HEK293 (cell line): Measurements from ENCODE around the gene ANKRD28.

ENCODE experiments used
- CTCF ChIA-PET: fragments of 350-600 bp; formaldehyde crosslinking; extraction: SDS; loops from one replicate; lab custom pipeline; 2021; ENCODE audit warnings: antibody characterized with exemption; lab: Yijun Ruan, JAX
- POLR2A ChIA-PET: fragments of 300-600 bp; formaldehyde crosslinking; extraction: SDS; loops from one replicate; lab custom pipeline; 2020; ENCODE audit warnings: antibody characterized with exemption, inconsistent platforms; lab: Yijun Ruan, JAX
- H3K27ac ChIP-seq: fragments of 200-500 bp; sonication (Bioruptor generic); 2 replicates; pipeline ENCODE4 v1.5.1; 2014; ENCODE audit warnings: low read depth, low read length, control low read depth, inconsistent platforms; ENCODE audit errors: extremely low read depth
- H3K36me3 ChIP-seq, 2 experiments: fragments of 200-500 bp in 1 of 2; sonication (Bioruptor generic) in 1 of 2; 1 replicate in 1 of 2; 2 replicates in 1 of 2; pipeline ENCODE4 v1.5.1; 2014 to 2017; ENCODE audit warnings: inconsistent platforms in 2 of 2, low read length in 2 of 2; ENCODE audit not compliant: control insufficient read depth in 2 of 2, insufficient read depth in 1 of 2
- H3K4me1 ChIP-seq: fragments of 200-500 bp; sonication (Bioruptor generic); 2 replicates; pipeline ENCODE4 v1.5.1; 2014; ENCODE audit warnings: mild to moderate bottlenecking, low read length, inconsistent platforms; ENCODE audit not compliant: control insufficient read depth, insufficient read depth
- H3K4me3 ChIP-seq: 2 replicates; pipeline ENCODE4 v1.5.1; 2011; ENCODE audit warnings: low read depth, mild to moderate bottlenecking, control low read depth, low read length, moderate library complexity
- H3K9me3 ChIP-seq: fragments of 200-500 bp; sonication (Bioruptor generic); 2 replicates; pipeline ENCODE4 v1.5.1; 2014; ENCODE audit warnings: low read depth, low read length, inconsistent platforms; ENCODE audit not compliant: control insufficient read depth, insufficient read depth
- BCL11B ChIP-seq: fragments of 450-650 bp; formaldehyde crosslinking; IDR thresholded peaks from 2 replicates; pipeline ENCODE4 v1.5.1; 2016; ENCODE audit warnings: low read depth, missing biosample characterization, missing genetic modification characterization
- FEZF1 ChIP-seq: fragments of 450-650 bp; formaldehyde crosslinking; IDR thresholded peaks from 2 replicates; pipeline ENCODE4 v1.5.1; 2016; ENCODE audit warnings: missing biosample characterization, missing genetic modification characterization
- IKZF3 ChIP-seq: fragments of 450-650 bp; IDR thresholded peaks from 2 replicates; pipeline ENCODE4 v1.5.0; 2018; ENCODE audit warnings: missing biosample characterization, mild to moderate bottlenecking, missing genetic modification characterization, moderate library complexity
- MZF1 ChIP-seq: fragments of 450-650 bp; formaldehyde crosslinking; IDR thresholded peaks from 2 replicates; pipeline ENCODE4 v1.5.1; 2017; ENCODE audit warnings: missing biosample characterization, missing genetic modification characterization, borderline replicate concordance
- PRDM1 ChIP-seq: fragments of 450-650 bp; formaldehyde crosslinking; IDR thresholded peaks from 2 replicates; pipeline ENCODE4; 2016; ENCODE audit warnings: missing biosample characterization, missing genetic modification characterization
- REPIN1 ChIP-seq: fragments of 450-650 bp; formaldehyde crosslinking; IDR thresholded peaks from 2 replicates; pipeline ENCODE4 v1.5.1; 2017; ENCODE audit warnings: missing biosample characterization, missing genetic modification characterization, low read depth
- ZBTB17 ChIP-seq: fragments of 450-650 bp; formaldehyde crosslinking; IDR thresholded peaks from 2 replicates; pipeline ENCODE4 v1.5.1; 2016; ENCODE audit warnings: missing biosample characterization, missing genetic modification characterization
- ZNF292 ChIP-seq: fragments of 450-650 bp; formaldehyde crosslinking; IDR thresholded peaks from 2 replicates; pipeline ENCODE4 v1.5.1; 2016; ENCODE audit warnings: low read depth, missing biosample characterization, missing genetic modification characterization, borderline replicate concordance
- ZNF302 ChIP-seq: fragments of 450-650 bp; formaldehyde crosslinking; IDR thresholded peaks from 2 replicates; pipeline ENCODE4 v1.5.1; 2016; ENCODE audit warnings: missing biosample characterization, missing genetic modification characterization, low read depth
- ZNF394 ChIP-seq: fragments of 450-650 bp; formaldehyde crosslinking; IDR thresholded peaks from 2 replicates; pipeline ENCODE4 v1.5.1; 2016; ENCODE audit warnings: missing biosample characterization, missing genetic modification characterization, mild to moderate bottlenecking, moderate library complexity, borderline replicate concordance
- ZNF423 ChIP-seq: fragments of 450-650 bp; formaldehyde crosslinking; IDR thresholded peaks from 2 replicates; pipeline ENCODE4 v1.5.1; 2016; ENCODE audit warnings: missing biosample characterization, missing genetic modification characterization
- ZNF629 ChIP-seq: fragments of 450-650 bp; formaldehyde crosslinking; IDR thresholded peaks from 2 replicates; pipeline ENCODE4 v1.5.1; 2017; ENCODE audit warnings: missing biosample characterization, missing genetic modification characterization
- ZNF677 ChIP-seq: fragments of 450-650 bp; IDR thresholded peaks from 2 replicates; pipeline ENCODE4 v1.5.0; 2018; ENCODE audit warnings: missing biosample characterization, mild to moderate bottlenecking, missing genetic modification characterization, moderate library complexity
- ZNF830 ChIP-seq: fragments of 450-650 bp; IDR thresholded peaks from 2 replicates; pipeline ENCODE4 v1.5.0; 2018; ENCODE audit warnings: missing biosample characterization, missing genetic modification characterization, low read depth, mild to moderate bottlenecking, moderate library complexity
- TF ChIP-seq, protein P1 (sequence below): IDR thresholded peaks from 2 replicates; pipeline ENCODE4 v1.6.1; 2011; ENCODE audit warnings: mild to moderate bottlenecking, low read depth, low read length, borderline replicate concordance
- TF ChIP-seq, protein P2 (sequence below): fragments of 450-650 bp; formaldehyde crosslinking; IDR thresholded peaks from 2 replicates; pipeline ENCODE4 v1.5.1; 2016; ENCODE audit warnings: missing biosample characterization, missing genetic modification characterization
- TF ChIP-seq, protein P3 (sequence below): fragments of 450-650 bp; formaldehyde crosslinking; IDR thresholded peaks from 2 replicates; pipeline ENCODE4 v1.5.1; 2016; ENCODE audit warnings: missing biosample characterization, missing genetic modification characterization, borderline replicate concordance

Gene ANKRD28

DNA sequence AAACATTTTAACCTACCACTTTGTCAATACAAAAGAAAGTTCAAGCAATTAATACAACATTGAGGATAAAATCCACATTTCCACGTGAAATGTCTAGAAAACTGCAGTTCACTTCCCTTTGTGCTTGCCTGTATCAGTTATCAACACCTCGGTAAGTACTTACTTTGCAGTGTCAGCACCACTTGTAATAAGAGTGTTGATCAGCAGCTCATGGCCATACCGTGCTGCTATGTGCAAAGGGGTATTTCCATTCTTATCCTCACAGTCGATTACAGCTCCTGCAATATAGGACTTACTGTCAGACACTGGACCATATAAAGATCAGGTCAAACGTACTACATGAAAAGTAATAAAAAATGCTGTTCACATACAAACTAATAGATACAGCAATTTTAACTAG lies 84.4 kb downstream of the ANKRD28 start:
- TF ChIP-seq PRDM1 (tag by site-specific recombination): no peak
- no peak for TF ChIP-seq ZNF629
- no peak for TF ChIP-seq REPIN1 (tag by site-specific recombination)
- TF ChIP-seq ZNF302 (tag by site-specific recombination): no peak
- TF ChIP-seq, protein P1, sequence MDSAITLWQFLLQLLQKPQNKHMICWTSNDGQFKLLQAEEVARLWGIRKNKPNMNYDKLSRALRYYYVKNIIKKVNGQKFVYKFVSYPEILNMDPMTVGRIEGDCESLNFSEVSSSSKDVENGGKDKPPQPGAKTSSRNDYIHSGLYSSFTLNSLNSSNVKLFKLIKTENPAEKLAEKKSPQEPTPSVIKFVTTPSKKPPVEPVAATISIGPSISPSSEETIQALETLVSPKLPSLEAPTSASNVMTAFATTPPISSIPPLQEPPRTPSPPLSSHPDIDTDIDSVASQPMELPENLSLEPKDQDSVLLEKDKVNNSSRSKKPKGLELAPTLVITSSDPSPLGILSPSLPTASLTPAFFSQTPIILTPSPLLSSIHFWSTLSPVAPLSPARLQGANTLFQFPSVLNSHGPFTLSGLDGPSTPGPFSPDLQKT: no peak
- TF ChIP-seq ZBTB17 (tag by site-specific recombination): no peak
- TF ChIP-seq ZNF423 (tag by site-specific recombination): no peak
- TF ChIP-seq, protein P2, sequence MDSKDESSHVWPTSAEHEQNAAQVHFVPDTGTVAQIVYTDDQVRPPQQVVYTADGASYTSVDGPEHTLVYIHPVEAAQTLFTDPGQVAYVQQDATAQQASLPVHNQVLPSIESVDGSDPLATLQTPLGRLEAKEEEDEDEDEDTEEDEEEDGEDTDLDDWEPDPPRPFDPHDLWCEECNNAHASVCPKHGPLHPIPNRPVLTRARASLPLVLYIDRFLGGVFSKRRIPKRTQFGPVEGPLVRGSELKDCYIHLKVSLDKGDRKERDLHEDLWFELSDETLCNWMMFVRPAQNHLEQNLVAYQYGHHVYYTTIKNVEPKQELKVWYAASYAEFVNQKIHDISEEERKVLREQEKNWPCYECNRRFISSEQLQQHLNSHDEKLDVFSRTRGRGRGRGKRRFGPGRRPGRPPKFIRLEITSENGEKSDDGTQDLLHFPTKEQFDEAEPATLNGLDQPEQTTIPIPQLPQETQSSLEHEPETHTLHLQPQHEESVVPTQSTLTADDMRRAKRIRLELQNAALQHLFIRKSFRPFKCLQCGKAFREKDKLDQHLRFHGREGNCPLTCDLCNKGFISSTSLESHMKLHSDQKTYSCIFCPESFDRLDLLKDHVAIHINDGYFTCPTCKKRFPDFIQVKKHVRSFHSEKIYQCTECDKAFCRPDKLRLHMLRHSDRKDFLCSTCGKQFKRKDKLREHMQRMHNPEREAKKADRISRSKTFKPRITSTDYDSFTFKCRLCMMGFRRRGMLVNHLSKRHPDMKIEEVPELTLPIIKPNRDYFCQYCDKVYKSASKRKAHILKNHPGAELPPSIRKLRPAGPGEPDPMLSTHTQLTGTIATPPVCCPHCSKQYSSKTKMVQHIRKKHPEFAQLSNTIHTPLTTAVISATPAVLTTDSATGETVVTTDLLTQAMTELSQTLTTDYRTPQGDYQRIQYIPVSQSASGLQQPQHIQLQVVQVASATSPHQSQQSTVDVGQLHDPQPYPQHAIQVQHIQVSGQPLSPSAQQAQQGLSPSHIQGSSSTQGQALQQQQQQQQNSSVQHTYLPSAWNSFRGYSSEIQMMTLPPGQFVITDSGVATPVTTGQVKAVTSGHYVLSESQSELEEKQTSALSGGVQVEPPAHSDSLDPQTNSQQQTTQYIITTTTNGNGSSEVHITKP: no peak
- TF ChIP-seq IKZF3 (tag by site-specific recombination): no peak
- TF ChIP-seq ZNF677 (tag by site-specific recombination): no peak
- no peak for TF ChIP-seq ZNF394 (tag by site-specific recombination)
- TF ChIP-seq, all 188 proteins: peak for 0
- Histone ChIP-seq H3K9me3 (no peaks in the 10 kb centered on the region), H3K36me3 (peaks cover 12 to 25% of the 10 kb centered on the region in 2 experiments), H3K4me3 (no peak overlapping the region), H3K4me1 (peaks cover 7% of the 10 kb centered on the region; the same call in 1 of the 2 replicates), H3K27ac (no peak overlapping the region)
- POLR2A ChIA-PET: interaction anchor here (0.5 kb wide), 1 partner anchor 14 kb away, joined by 4 read pairs; no protein-coding TSS in a partner anchor
- CTCF ChIA-PET: interaction anchor here (1.1 kb wide), 1 partner anchor 26 kb away, joined by 3 read pairs; no protein-coding TSS in a partner anchor

DNA sequence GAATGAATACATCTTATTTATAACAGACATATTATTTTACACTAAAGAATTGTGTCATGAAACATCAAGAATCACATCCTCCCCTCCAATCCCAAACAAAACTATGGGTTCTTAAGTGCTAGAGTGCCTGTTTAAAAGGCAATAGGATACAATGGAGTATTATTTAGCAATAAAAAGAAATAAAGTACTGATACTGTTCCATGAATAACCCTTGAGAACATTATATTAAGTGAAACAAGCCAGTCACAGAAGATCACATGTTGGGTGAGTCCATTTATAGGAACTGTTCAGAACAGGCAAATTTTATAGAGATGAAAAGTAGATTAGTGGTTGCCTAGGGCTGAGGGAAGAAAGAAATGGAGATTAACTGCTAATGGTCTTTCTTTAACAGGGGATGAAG lies 86.5 kb downstream of the ANKRD28 start:
- Histone ChIP-seq H3K4me1 (no peaks in the 10 kb centered on the region), H3K9me3 (no peaks in the 10 kb centered on the region), H3K4me3 (no peak overlapping the region), H3K36me3 (peaks cover 12 to 38% of the 10 kb centered on the region in 2 experiments), H3K27ac (no peak overlapping the region)
- TF ChIP-seq ZNF292 (tag by site-specific recombination) (no peak), ZNF830 (no peak), MZF1 (tag by site-specific recombination) (no peak), BCL11B (tag by site-specific recombination) (no peak), FEZF1 (tag by site-specific recombination) (no peak)
- TF ChIP-seq, protein P3, sequence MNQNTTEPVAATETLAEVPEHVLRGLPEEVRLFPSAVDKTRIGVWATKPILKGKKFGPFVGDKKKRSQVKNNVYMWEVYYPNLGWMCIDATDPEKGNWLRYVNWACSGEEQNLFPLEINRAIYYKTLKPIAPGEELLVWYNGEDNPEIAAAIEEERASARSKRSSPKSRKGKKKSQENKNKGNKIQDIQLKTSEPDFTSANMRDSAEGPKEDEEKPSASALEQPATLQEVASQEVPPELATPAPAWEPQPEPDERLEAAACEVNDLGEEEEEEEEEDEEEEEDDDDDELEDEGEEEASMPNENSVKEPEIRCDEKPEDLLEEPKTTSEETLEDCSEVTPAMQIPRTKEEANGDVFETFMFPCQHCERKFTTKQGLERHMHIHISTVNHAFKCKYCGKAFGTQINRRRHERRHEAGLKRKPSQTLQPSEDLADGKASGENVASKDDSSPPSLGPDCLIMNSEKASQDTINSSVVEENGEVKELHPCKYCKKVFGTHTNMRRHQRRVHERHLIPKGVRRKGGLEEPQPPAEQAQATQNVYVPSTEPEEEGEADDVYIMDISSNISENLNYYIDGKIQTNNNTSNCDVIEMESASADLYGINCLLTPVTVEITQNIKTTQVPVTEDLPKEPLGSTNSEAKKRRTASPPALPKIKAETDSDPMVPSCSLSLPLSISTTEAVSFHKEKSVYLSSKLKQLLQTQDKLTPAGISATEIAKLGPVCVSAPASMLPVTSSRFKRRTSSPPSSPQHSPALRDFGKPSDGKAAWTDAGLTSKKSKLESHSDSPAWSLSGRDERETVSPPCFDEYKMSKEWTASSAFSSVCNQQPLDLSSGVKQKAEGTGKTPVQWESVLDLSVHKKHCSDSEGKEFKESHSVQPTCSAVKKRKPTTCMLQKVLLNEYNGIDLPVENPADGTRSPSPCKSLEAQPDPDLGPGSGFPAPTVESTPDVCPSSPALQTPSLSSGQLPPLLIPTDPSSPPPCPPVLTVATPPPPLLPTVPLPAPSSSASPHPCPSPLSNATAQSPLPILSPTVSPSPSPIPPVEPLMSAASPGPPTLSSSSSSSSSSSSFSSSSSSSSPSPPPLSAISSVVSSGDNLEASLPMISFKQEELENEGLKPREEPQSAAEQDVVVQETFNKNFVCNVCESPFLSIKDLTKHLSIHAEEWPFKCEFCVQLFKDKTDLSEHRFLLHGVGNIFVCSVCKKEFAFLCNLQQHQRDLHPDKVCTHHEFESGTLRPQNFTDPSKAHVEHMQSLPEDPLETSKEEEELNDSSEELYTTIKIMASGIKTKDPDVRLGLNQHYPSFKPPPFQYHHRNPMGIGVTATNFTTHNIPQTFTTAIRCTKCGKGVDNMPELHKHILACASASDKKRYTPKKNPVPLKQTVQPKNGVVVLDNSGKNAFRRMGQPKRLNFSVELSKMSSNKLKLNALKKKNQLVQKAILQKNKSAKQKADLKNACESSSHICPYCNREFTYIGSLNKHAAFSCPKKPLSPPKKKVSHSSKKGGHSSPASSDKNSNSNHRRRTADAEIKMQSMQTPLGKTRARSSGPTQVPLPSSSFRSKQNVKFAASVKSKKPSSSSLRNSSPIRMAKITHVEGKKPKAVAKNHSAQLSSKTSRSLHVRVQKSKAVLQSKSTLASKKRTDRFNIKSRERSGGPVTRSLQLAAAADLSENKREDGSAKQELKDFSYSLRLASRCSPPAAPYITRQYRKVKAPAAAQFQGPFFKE (tag by site-specific recombination): no peak
- ChIA-PET CTCF (no interaction called here), POLR2A (no interaction called here)
